LNCaP clone FGC (cell line): ENCODE results near the gene YWHAE.

Source experiments
- DNase-seq: peaks from one replicate; pipeline ENCODE4 v3.0.0-alpha.2; 2011; ENCODE audit warnings: low read depth
- H3K4me3 ChIP-seq: 2 replicates; pipeline ENCODE4 v1.5.1; 2011; ENCODE audit warnings: mild to moderate bottlenecking, low read depth, low read length, control low read depth
- TF ChIP-seq, protein P1 (sequence below): IDR thresholded peaks from 2 replicates; pipeline ENCODE4 v1.5.1; 2012; ENCODE audit warnings: mild to moderate bottlenecking; ENCODE audit not compliant: control insufficient read depth, insufficient read depth; ENCODE audit errors: extremely low read depth

YWHAE gene

DNA sequence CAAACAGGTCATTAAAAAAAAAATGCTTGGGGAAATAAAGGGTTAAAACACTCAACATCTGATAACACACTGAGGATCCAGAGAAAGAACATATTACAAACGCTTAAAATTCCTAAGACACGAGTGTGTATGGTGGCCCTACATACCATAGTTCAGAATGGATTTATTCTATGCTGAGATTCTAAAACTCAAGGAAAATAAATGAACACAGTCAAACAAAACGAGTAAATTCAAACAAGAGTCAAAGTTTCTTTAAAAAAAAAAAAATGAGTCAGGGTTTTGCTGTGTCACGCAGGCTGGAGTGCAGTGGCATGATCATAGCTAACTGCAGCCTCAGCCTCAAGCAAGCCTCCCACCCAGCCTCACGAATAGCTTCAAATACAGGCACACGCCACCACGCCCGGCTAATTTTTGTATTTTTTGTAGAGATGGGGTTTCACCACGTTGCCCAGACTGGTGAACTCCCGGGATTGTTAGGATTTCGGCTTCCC, 38.6 kb upstream of the YWHAE start:
- no peak for DNase-seq
- H3K4me3 ChIP-seq = no peak overlapping the region
- TF ChIP-seq, protein P1, sequence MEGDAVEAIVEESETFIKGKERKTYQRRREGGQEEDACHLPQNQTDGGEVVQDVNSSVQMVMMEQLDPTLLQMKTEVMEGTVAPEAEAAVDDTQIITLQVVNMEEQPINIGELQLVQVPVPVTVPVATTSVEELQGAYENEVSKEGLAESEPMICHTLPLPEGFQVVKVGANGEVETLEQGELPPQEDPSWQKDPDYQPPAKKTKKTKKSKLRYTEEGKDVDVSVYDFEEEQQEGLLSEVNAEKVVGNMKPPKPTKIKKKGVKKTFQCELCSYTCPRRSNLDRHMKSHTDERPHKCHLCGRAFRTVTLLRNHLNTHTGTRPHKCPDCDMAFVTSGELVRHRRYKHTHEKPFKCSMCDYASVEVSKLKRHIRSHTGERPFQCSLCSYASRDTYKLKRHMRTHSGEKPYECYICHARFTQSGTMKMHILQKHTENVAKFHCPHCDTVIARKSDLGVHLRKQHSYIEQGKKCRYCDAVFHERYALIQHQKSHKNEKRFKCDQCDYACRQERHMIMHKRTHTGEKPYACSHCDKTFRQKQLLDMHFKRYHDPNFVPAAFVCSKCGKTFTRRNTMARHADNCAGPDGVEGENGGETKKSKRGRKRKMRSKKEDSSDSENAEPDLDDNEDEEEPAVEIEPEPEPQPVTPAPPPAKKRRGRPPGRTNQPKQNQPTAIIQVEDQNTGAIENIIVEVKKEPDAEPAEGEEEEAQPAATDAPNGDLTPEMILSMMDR = no peak

DNA sequence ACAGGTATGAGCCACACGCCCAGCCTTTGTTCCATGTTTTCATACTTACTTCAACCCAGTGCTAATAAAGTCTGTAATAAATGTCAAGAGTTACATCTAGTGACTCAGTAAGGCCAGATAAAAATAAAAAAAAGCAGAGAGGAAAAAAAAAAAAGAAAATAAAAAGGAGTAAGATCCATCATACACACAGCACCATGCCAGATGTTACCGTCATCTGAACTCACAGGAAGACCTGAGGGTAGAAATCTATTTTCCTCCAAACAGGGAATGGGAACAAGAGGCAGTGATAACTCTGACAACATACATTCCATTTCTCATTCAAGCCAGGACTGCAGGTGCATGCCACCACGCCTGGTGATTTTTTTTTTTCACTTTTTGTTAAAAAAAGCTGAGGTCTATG, 35.3 kb upstream of the YWHAE start:
- TF ChIP-seq, protein P1 = no peak
- H3K4me3 ChIP-seq = no peak overlapping the region
- no peak for DNase-seq

DNA sequence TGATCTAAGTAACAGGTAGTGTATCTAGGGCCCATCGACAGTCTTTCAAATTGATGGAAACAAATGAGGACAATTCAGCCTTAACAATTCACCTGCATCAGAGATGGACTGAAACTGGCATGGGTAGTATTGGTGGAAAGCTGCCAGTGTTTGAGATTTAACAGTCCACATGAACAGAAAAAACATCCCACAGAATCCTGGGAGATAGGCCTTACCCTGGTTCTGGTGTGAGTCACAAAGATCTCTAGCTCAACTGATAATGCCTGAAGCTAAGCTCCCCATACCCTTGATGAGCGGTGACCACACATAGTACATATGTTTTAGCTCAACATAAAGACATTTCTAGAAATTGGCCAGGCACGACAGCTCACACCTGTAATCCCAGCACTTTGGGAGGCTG, 34.1 kb upstream of the YWHAE start:
- no peak overlapping the region for H3K4me3 ChIP-seq
- TF ChIP-seq, protein P1 = no peak
- peak; percentile 70 for DNase-seq

DNA sequence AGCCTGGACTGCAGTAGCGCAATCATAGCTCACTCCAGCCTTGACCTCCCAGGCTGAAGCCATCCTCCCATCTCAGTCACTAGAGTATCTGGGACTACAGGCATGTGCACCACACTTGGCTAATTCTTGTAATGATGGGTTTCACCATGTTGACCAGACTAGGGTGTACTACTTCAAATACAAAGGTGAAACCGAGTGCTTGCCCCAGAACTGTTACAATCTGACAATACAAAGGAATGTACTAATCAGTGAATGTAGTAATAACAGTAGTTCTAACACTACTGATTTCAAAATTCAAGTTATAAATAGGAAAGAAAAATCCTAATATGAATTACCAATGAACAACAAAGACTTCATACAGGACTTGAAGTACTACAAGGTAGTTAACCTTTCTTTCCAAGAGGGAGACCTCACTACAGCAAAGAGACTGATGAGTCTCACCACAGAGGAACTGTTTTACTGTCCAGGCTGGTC, 31.6 kb upstream of the YWHAE start:
- H3K4me3 ChIP-seq = no peak overlapping the region
- no peak for DNase-seq
- TF ChIP-seq, protein P1 = no peak

DNA sequence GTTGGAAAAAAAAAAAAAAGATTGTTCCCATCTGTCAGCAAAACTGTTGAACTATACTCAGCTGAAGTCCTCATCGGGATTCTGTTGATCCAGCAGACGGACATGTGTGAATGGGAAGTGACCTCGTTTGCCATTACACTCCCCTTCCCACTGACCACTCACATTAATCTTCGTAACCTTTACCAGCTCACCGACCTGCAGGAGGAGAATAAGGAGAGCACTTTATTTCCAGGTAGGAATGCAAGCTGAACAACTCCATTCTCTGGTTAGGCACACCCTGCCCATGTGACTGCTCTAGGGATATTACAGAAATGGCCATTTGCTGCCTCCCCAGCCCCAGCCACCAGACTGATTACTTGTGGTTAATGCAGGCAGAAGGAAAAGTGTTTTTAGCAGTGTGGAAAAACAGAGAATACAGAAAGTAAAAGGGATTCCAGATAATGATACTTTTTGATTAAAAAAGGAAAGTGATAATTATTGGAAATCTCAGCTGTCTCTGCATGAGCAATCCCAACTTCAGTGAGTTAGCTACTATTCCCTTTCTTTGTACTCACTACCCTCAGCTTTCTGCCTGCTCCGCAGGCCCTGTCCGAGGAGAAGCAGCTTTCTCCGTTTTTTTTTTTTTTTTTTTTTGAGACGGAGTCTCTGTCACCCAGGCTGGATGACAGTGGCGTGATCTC, 23.6 kb upstream of the YWHAE start:
- TF ChIP-seq, protein P1 = no peak
- DNase-seq = no peak
- H3K4me3 ChIP-seq = no peak overlapping the region

DNA sequence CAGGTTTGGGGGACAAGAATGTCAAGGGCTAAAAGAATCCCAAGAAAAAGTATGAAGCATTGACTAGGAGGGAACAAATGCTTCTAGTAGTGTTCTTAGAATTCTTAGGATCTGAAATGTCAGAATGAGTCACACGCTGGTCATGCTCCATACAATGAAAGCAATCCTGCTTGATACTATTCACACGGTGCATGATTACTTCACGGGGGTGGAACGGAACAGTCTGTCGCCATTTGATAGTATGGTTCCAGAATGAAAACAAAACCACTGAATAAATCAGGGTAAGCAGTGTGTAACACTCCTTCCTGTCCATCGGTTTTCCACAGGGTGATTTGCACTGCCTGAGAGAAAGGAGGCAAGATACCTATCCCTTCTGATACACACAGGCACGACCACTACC, 22.9 kb upstream of the YWHAE start:
- TF ChIP-seq, protein P1 = no peak
- H3K4me3 ChIP-seq = no peak overlapping the region

DNA sequence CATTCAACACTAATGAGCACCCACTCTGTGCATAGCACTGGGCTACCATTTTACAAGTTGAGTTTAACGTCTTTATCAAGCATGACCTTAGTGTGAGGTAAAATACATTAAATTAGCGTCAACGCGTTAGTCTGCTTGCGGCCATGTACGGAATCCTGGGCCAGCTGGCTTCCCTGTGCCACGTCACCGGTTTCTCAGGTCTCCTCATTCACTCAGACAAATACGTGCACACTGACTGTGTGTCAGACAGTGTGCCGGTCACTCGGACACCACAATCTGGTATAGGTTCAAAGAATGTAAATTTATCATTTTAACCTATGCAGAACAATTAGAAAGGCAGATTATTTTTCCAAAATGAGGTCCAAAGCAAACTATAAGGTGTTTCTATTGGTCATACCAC, 21.4 kb upstream of the YWHAE start:
- no peak overlapping the region for H3K4me3 ChIP-seq
- DNase-seq = no peak
- TF ChIP-seq, protein P1 = no peak

More for the DNA sequence above, 22.9 kb upstream of the YWHAE start:
- DNase-seq = no peak
